Jurkat, Clone E6-1 (cell line): ENCODE results near the gene B4GALT6. TPM values are rescaled to one million over a fixed set of nuclear protein-coding genes. Genes with fewer than 3 reads are reported as not detected.
"Not testable (repeated sequence)": the region's sequence is repeated elsewhere in the genome, so short reads cannot be mapped to it uniquely, and the experiment has no call there.

Experiments
- DNase-seq: peaks from one replicate; pipeline ENCODE4 v3.0.0-alpha.2; 2011; ENCODE audit warnings: low read depth, low spot score
- H3K4me3 ChIP-seq: 2 replicates; pipeline ENCODE4 v1.5.1; 2011; ENCODE audit warnings: mild to moderate bottlenecking, low read length, control low read depth, moderate library complexity
- polyA plus RNA-seq: library from polyadenylated mRNA; unstranded; fragments of >200 nt; gene quantifications from one replicate; pipeline ENCODE4 v1.2.1, GENCODE V29; 2012; ENCODE audit warnings: missing spikeins; ENCODE audit not compliant: insufficient read length, insufficient read depth

Gene B4GALT6, protein sequence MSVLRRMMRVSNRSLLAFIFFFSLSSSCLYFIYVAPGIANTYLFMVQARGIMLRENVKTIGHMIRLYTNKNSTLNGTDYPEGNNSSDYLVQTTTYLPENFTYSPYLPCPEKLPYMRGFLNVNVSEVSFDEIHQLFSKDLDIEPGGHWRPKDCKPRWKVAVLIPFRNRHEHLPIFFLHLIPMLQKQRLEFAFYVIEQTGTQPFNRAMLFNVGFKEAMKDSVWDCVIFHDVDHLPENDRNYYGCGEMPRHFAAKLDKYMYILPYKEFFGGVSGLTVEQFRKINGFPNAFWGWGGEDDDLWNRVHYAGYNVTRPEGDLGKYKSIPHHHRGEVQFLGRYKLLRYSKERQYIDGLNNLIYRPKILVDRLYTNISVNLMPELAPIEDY
- 21.2 TPM for polyA plus RNA-seq

DNA sequence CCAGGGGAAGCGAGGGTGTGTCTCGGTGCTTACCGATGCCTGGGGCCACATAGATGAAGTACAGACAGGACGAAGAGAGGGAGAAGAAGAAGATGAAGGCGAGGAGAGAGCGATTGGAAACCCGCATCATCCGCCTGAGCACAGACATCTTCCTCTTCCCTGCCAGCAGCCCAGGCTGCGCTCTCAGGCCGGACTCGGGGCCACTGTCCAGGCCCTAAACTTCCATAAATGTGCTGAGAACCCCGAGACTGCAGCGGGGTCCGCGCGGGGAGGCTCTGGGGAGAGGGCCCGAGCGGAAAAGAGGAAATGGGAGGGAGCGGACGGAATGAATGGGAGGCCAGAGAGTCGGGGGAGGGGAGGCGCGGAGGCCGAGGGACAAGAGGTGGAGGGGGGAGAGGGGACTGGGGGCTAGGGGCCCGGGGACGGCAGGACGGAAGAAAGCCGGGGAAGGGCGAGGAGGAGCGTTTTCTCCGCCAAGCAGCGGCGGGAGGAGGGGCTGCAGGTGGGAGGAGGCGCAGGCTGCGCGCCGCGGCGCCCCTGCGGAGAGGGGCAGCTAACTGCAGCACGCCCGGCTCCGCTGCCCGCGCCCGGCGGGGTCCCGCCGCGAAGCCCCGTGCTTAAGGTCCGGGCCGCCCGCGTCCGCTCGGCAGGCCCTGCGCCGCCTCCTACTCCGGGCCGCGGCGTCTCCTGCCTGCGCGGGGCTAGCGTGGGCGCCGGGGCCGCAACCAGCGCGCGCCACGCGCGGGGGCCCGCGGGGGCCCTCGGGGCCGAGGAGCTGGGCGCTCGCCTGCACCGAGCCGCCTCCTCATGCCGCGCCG lies at the start of gene B4GALT6:
B4GALT6 (minus strand) TSS at position 303 of the 818 bp plus-strand sequence; CDS start at position 148, 155 bp downstream.
- peak within 1 kb of the TSS; percentile 88 for H3K4me3 ChIP-seq
- peak; percentile 50 for DNase-seq

DNA sequence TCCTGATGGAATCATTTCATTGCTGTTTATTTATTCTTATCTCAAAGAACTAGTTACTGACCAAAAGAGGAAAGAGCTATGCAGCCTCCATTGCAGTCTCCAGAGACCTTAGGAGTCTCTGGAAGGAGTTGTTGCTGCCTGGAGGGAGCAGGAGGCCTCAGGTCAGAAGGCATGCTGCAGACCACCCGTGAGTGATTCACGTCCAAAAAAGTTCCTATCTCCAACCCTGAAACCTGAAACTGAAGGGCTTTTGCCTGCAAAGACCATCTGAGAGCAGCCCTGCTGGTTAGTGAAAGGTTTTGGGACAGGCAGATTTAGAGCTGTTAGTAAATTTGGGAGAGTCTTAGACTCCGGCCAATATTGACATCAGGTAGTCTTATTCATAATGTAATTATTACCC lies 47.2 kb upstream of the B4GALT6 start:
- no peak for DNase-seq
- no peak overlapping the region for H3K4me3 ChIP-seq

DNA sequence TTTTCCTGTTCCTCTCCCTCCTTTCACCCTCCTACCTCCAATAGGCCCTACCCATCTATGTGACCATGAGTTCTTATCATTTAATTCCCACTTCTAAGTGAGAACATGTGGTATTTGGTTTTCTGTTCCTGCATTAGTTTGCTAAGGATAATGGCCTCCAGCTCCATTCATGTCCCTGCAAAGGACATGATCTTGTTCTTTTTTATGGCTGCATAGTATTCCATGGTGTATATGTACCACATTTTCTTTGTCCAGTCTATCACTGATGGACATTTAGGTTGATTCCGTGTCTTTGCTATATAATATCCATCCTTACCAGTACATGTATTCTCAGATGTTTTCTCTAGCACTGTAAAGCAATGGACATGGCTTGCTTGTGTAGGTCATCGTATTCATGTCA lies 44.8 kb upstream of the B4GALT6 start:
- not testable (repeated sequence) for DNase-seq, H3K4me3 ChIP-seq

DNA sequence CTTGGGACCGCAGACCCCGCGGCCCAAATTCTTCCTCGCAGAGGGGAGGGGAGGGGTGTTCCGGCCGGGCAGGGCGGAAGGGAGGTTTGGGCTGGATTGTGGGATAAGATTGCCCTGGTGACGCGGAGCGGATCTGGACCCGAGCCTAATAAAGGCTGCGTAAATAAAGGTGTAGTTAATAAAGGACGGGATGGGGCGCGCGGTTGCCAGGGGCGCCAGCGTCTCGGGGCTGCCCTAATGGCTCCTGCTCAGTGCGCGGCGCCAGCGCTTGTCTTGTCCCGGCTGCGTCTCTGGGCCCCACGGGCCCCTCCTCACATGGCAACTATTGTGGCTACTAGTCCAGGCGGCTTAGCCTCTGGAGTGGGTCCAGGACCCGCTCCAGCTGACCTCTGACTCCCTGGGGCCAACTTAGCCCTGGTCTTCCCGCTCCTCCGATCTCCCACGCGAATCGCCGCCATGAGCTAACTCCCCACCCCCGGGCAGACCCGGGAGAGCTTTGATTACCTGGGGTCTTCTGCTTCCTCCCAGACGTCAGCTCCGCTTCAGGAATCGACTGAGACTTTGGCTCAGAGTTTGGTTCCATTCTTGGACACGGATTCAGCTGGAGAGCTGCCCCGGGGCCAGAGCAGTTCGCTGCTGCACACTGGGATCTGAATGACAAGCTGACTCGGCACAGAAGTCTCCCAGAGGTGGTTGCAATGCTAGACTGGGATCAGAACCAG lies 39.8 kb upstream of the B4GALT6 start:
- H3K4me3 ChIP-seq, result no peak overlapping the region
- DNase-seq, result no peak

DNA sequence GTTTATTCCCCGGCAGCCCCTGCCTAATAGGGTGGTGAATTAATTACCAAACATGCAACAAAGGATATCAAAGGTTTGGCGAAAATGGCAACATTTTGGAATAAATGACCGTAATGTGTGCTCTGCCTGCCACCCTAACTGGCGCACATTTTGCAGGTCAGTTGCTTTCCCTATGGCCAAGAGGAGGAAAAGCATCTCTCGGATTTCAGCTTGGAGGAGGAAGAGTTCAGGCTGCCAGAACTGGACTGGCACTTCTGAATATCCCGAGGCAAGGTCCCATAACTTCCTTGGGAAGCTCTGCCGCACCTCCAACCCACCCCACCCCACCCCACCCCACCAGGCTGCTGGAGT lies 39.2 kb upstream of the B4GALT6 start:
- H3K4me3 ChIP-seq, result no peak overlapping the region
- DNase-seq, result no peak

DNA sequence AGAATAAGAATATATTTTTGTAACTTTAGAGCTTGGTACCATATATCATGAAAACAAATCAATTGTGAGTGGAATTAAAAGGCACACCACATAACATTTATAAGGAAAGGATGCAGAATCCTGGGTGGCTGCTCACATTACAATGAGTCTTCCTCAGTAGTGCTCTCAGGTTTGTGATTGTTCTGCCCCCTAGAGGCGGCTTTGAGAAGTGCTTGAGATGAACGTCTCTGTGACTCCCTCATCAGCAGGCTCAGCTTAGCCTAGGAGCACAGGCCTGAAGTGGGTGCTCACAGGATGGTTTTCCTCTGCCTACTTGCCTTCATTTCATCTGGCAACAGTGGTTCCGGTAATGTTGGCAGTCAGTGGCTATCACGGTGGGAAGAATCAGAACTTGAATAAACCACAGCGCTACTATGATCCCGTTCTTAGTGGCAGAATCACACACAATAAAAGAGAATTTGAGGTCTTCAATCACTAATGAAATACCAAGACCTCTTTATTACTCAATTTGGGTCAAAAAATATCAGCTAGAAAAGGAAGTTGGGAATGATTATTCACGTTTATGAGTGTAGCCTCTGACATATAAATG lies 38.1 kb upstream of the B4GALT6 start:
- peak; percentile 72 for DNase-seq

DNA sequence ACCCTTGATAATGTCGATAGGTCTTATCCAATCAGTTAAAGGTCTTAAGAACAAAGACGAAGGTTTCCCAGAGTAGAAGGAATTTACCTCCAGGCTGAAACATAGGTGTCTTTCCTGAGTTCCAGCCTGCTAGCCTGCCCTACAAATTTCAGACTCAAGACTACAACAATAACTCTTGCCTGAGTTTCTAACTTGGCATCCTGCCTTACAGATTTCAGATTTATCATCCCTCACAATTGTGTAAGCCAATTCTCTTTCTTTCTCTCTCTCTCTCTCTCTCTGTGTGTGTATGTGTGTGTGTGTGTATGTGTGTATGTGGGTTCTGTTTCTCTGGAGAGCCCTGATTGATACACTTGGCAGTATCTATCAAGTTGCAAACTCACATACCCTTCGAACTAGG lies 37.2 kb upstream of the B4GALT6 start:
- no peak overlapping the region for H3K4me3 ChIP-seq
- DNase-seq, result no peak

More for the DNA sequence above, 38.1 kb upstream of the B4GALT6 start:
- H3K4me3 ChIP-seq, result no peak overlapping the region

DNA sequence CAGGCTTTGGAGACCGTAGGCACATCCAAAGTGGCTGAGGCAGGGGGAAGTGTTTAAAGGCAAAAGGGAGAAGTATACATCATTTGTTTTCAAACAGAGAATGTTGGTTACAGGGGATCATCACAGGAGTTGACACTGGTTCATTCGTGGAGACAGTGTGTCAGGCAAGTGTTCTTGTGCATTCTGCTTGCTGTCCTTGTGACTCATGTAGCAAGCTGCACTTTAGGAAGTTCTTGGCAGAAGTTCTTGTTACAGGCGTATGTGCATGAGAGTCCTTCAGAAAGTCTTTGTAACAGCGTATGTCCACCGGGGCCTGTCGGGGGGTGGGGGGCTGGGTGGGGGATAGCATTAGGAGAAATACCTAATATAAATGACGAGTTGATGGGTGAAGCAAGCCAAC lies 36.5 kb upstream of the B4GALT6 start:
- DNase-seq, result no peak
- H3K4me3 ChIP-seq, result no peak overlapping the region

DNA sequence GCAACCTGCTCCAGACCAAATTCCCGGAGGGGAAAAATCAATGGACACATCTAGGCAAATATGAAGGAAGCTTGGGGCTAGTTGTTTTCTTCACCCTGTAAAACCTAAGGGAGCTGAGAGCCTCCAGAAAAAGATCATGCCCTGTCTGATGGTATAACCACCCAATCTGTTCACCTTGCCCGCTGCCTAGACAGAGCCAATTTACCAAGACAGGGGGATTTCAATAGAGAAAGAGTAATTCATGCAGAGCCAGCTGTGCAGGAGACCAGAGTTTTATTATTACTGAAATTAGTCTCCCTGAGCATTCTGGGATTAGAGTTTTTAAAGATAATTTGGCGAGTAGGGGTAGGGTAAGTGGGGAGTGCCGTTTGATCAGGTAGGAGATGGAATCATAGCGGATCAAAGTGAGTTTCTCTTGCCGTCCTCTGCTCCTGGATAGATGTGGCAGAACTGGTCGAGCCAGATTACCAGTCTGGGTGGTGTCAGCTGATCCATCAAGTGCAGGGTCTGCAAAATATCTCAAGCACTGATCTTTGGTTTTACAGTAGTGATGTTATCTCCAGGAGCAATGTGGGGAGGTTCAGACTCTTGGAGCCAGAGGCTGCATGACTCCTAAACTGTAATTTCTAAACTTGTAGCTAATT lies 35.1 kb upstream of the B4GALT6 start:
- no peak for DNase-seq

DNA sequence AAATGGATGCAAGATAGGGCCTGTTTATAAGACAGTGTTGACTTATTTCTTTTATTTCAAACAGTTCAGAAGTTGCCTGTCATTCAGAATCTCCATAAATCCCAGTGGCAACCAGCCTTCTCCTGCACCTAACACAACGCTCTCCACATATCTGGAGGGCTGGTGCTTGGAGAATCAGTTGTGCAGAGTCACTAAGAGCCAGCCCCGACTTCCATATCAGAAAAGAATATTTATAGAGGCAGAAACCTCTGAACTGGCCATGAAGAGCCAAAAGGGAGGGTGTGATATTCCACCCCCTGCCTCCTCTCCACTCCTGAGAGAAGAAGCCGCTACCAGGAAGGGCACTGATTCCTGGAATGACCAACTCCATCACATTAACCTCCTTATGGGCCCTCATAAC lies 34.0 kb upstream of the B4GALT6 start:
- H3K4me3 ChIP-seq, result no peak overlapping the region
- no peak for DNase-seq

More for the DNA sequence above, 35.1 kb upstream of the B4GALT6 start:
- H3K4me3 ChIP-seq, result no peak overlapping the region

DNA sequence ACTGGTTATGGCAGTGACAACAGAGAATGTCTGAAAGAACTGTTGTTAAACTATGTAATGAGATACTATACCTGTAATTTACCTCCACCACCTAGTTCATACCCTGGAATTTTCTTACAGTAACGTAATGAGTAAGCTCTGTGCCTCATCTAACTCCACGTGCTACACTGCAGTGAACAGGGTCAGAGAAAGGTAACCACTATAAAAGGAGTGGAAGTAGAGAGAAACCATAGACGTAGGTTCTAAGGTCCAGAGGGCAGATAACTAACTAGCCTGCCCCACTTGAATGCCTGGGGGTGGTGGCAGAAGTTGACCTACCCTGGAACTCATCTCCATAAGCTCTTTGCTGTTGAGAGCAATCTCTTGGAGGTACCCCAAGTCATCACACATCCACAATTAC lies 32.0 kb upstream of the B4GALT6 start:
- DNase-seq, result no peak
- H3K4me3 ChIP-seq, result no peak overlapping the region

DNA sequence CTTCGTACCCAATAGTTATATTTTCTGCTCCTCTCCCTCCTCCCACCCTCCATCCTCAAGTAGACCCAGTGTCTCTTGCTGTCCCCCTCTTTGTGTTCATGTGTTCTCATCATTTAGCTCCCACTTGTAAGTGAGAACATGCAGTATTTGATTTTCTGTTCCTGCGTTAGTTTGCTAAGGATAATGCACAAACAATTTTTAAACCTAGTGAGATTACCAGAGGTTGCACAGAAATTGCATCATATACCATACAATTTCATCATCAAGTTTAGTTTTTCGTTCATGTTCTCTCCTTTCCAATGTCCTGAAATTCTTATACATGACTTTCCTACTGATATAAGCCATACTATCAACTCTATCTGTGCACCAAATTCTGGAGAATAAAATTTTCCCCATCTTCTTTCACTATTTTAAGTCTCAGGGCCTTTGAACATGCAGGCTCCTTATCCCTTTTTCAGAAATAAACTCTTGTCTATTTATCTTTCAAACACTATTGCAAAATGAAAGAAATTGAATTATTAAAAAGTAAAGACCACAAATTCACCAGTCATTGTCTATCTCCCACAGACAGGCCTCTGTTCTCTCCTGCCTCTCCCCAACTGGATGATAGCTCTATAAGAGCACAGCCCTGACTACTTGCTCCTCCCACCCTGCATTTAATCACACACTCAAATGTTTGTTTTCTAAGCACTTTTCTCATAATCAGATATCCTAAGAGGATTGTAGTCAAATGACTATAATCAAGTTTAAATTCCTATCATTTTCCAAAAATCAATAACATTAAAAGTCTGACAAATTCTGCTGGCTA lies 27.2 kb upstream of the B4GALT6 start:
- no peak overlapping the region for H3K4me3 ChIP-seq
- no peak for DNase-seq

DNA sequence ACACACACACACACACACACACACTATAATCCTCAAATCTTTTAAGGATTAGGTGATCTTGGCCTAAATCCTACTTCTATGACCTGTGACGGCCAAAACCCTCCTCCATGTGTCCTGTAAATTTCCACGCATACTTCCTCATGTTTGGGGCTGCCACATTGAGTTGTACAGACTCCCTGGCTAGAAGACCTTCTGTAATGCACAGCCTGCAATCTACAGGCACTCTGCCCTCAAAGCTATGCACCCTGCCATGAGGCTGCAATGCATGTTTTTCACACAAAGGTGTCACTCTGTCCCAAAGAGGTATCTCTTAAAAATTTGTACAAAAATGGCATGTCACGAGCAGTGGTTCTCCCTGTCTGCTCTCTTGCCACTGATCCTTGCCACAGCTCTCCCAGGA lies 26.4 kb upstream of the B4GALT6 start:
- no peak for DNase-seq
- no peak overlapping the region for H3K4me3 ChIP-seq

DNA sequence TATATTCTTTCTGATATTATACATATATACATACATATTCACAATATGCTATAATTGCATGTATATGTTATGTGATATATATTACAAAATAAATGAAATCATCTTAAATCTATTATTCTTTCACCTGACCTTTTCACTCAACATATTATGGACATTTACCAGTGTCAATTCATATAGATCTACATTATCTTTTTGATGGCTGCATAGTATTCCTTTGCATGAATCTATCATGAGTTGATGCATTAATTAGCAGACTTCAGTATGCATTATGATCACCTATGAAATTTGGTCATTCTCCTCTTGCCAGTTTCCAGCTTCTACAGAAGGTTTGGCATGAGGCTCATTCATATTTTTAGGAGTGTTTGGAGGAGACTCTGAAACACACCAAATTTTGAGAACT lies 23.4 kb upstream of the B4GALT6 start:
- H3K4me3 ChIP-seq, result no peak overlapping the region
- DNase-seq, result no peak

DNA sequence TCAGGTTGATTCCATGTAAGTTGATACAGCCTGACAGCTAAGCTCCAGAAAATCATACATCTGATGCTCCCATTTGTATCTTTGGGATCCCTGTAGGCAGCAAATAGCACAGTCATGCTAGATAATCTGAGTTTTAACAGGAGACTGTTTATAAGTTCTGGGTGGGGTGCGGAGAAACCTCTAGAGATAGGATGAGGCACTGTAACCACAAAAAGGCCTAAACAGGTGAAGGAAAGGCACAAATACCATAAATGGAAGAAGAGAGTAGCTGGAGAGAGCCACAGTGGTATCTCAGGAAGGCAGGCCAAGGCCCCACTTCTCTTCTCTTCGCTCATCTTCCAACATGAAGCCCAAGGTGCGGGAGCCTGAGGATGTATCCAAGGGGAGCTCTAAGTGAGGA lies 18.1 kb upstream of the B4GALT6 start:
- no peak for DNase-seq
- no peak overlapping the region for H3K4me3 ChIP-seq

DNA sequence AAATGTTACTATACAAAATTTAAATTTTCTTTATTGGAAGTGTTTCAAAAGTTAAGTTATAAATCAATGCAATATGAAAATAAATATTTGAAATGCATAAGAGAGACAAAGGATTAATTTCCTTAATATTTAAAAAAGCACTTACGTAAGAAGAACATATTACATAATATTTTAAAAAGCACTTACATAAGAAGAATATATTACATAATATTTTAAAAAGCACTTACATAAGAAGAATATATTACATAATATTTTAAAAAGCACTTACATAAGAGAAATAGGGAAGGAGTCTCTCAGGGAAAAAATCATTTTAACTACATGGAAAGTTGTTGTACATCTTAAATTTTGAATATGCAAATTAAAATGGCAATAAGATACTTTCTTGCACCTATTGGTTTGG lies 17.4 kb upstream of the B4GALT6 start:
- H3K4me3 ChIP-seq, result no peak overlapping the region
- DNase-seq, result no peak

DNA sequence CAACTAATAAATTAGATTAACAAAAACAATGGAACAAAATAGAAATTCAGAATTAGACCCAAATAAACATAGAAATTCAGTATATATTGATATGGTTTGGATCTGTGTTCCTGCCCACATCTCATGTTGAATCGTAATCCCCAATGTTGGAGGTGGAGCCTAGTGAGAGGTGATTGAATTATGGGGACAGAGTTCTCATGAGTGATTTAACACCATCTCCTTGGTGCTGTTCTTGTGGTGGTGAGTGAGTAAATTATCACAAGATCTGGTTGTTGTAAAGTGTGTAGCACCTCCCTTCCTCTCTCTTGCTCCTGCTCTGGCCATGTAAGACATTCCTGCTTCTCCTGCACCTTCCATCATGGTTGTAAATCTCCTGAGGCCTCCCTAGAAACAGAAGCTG lies 16.6 kb upstream of the B4GALT6 start:
- no peak overlapping the region for H3K4me3 ChIP-seq

More for the DNA sequence above, 16.6 kb upstream of the B4GALT6 start:
- DNase-seq, result no peak
